ENCODE data around the gene CLIC1.

DNA sequence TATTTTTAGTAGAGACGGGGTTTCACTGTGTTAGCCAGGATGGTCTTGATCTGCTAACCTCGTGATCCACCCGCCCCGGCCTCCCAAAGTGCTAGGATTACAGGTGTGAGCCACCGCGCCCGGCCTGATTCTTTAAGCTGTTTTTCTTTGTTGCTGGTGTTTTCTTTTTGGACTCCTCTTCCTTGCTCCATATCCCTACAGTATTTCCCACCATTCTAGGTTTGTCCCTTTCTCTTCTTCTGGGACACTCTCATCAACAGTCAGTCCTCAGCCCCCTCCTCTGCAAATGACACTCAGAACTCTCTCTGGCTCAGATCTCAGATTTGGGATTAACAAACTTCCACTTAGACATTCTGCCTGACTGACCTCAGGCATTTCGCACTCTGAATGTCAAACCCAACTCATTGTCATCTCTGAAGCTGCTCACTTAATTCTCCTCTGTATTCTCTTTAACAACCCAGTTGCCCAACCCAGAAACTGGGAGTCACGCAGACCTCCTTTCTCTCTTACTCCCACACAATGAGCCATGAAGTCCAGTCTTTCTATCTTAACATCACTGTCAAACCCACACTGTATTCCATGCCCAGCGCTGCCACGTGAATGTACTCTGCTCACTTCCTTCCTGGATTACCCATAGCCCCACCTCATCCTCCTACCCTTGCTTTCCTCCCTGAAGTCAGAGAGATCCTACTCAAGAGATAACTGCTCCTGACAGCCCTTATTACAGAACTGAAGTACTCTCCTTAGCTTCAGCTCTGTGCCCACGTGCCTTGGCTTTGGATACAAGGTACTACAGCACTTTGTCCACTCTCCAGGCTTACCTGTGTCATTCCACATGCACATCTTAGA is 10.6 kb downstream of the CLIC1 start:
- TF ChIP-seq POLR2A (IDR thresholded peaks at IDR 0.05), result no peak
- TF ChIP-seq, protein P1, sequence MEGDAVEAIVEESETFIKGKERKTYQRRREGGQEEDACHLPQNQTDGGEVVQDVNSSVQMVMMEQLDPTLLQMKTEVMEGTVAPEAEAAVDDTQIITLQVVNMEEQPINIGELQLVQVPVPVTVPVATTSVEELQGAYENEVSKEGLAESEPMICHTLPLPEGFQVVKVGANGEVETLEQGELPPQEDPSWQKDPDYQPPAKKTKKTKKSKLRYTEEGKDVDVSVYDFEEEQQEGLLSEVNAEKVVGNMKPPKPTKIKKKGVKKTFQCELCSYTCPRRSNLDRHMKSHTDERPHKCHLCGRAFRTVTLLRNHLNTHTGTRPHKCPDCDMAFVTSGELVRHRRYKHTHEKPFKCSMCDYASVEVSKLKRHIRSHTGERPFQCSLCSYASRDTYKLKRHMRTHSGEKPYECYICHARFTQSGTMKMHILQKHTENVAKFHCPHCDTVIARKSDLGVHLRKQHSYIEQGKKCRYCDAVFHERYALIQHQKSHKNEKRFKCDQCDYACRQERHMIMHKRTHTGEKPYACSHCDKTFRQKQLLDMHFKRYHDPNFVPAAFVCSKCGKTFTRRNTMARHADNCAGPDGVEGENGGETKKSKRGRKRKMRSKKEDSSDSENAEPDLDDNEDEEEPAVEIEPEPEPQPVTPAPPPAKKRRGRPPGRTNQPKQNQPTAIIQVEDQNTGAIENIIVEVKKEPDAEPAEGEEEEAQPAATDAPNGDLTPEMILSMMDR (IDR thresholded peaks at IDR 0.05), result no peak

All from sigmoid colon (tissue), 3 donors.